GM12875 (cell line): Measurements from ENCODE around the gene TMX3.

Source experiments
- H3K4me3 ChIP-seq: one replicate; pipeline ENCODE4 v1.5.1; 2011; ENCODE audit warnings: low read depth, low read length, control low read depth
- CTCF ChIP-seq: IDR thresholded peaks from 2 replicates; pipeline ENCODE4 v1.5.1; 2011; ENCODE audit warnings: low read depth, mild to moderate bottlenecking, control low read depth, inconsistent platforms, low read length, moderate library complexity, borderline replicate concordance; ENCODE audit not compliant: insufficient read depth

TMX3 gene

GRCh38 chr18:68725346-68725745 is 10.4 kb upstream of the TMX3 start:
- TF ChIP-seq CTCF = no peak
- H3K4me3 ChIP-seq = no peak overlapping the region

- H3K4me3 ChIP-seq = no peak overlapping the region
- no peak for TF ChIP-seq CTCF
Observed at GRCh38 chr18:68724021-68724420, 9.1 kb upstream of the TMX3 start.

GRCh38 chr18:68723539-68723938 is 8.6 kb upstream of the TMX3 start:
- H3K4me3 ChIP-seq = no peak overlapping the region

GRCh38 chr18:68722821-68723220 is 7.9 kb upstream of the TMX3 start:
- TF ChIP-seq CTCF = no peak
- H3K4me3 ChIP-seq = no peak overlapping the region

More at GRCh38 chr18:68723539-68723938, 8.6 kb upstream of the TMX3 start:
- no peak for TF ChIP-seq CTCF

GRCh38 chr18:68721681-68722583 is 7.0 kb upstream of the TMX3 start:
- no peak for TF ChIP-seq CTCF
- H3K4me3 ChIP-seq = no peak overlapping the region

GRCh38 chr18:68714366-68714711 is 569 bp downstream of the TMX3 start:
- peak overlapping the region; percentile 78 for H3K4me3 ChIP-seq
- TF ChIP-seq CTCF = no peak

- TF ChIP-seq CTCF = no peak
- peak overlapping the region; percentile 78 for H3K4me3 ChIP-seq
Observed at GRCh38 chr18:68713796-68714195, 1.1 kb downstream of the TMX3 start.
